Chondrocyte (in vitro differentiated cells): ENCODE measurements around the gene KRT81. TPM values are rescaled to one million over a fixed set of nuclear protein-coding genes. Genes with fewer than 3 reads are reported as not detected.
"Not testable (repeated sequence)": the region's sequence is repeated elsewhere in the genome, so short reads cannot be mapped to it uniquely, and the experiment has no call there.

ENCODE experiments used
- DNase-seq: peaks from one replicate; pipeline ENCODE4 v3.0.0; 2021; ENCODE audit warnings: mixed read lengths, low spot score
- H3K27ac Mint-ChIP-seq: one replicate; pipeline ENCODE4 v1.8.0; 2021; ENCODE audit warnings: mild to moderate bottlenecking, moderate library complexity, mixed read lengths; ENCODE audit not compliant: unreplicated experiment
- H3K27me3 Mint-ChIP-seq: 2 replicates; pipeline ENCODE4 v1.8.0; 2021; ENCODE audit warnings: low read depth, mixed read lengths
- H3K36me3 Mint-ChIP-seq: 2 replicates; pipeline ENCODE4 v1.8.0; 2021; ENCODE audit warnings: low read depth, mixed read lengths
- H3K4me1 Mint-ChIP-seq: 2 replicates; pipeline ENCODE4 v1.8.0; 2021; ENCODE audit warnings: low read depth, mild to moderate bottlenecking, mixed read lengths
- H3K4me3 Mint-ChIP-seq: one replicate; pipeline ENCODE4 v1.8.0; 2021; ENCODE audit warnings: mild to moderate bottlenecking, moderate library complexity, mixed read lengths; ENCODE audit not compliant: unreplicated experiment
- H3K9me3 Mint-ChIP-seq: 2 replicates; pipeline ENCODE4 v1.8.0; 2021; ENCODE audit warnings: low read depth, mixed read lengths
- CTCF ChIP-seq: fragments of 200-600 bp; sonication (generic); IDR thresholded peaks from 2 replicates; pipeline ENCODE4 v1.5.0; 2021; ENCODE audit warnings: antibody characterized with exemption, mild to moderate bottlenecking, moderate library complexity
- total RNA-seq: library from RNA; stranded (reverse); gene quantifications from 3 replicates; pipeline ENCODE4 v1.2.1, GENCODE V29; 2021

The KRT81 gene
- total RNA-seq, 1 donor from 2014 or later: 1.3 TPM

GRCh38 chr12:52308806-52309425, 17.6 kb upstream of the KRT81 start:
- H3K27me3 Mint-ChIP-seq: peaks cover 23% of the 10 kb centered on the region
- TF ChIP-seq CTCF: no peak
- no peak overlapping the region for H3K27ac Mint-ChIP-seq
- H3K9me3 Mint-ChIP-seq: no peaks in the 10 kb centered on the region
- peaks cover 26% of the 10 kb centered on the region for H3K4me1 Mint-ChIP-seq
- peak overlapping the region; percentile 81 for H3K4me3 Mint-ChIP-seq
- no peaks in the 10 kb centered on the region for H3K36me3 Mint-ChIP-seq
- DNase-seq: no peak

- peak overlapping the region; percentile 81 for H3K4me3 Mint-ChIP-seq
- H3K4me1 Mint-ChIP-seq: peaks cover 26% of the 10 kb centered on the region
- TF ChIP-seq CTCF: peak; percentile 61
- H3K9me3 Mint-ChIP-seq: no peaks in the 10 kb centered on the region
- H3K27me3 Mint-ChIP-seq: peaks cover 15% of the 10 kb centered on the region
- H3K36me3 Mint-ChIP-seq: no peaks in the 10 kb centered on the region
- H3K27ac Mint-ChIP-seq: no peak overlapping the region
- no peak for DNase-seq
Observed at GRCh38 chr12:52307836-52308805, 16.8 kb upstream of the KRT81 start.

GRCh38 chr12:52306731-52307130, 15.4 kb upstream of the KRT81 start:
- TF ChIP-seq CTCF: no peak
- no peaks in the 10 kb centered on the region for H3K36me3 Mint-ChIP-seq
- peaks cover 26% of the 10 kb centered on the region for H3K4me1 Mint-ChIP-seq
- peaks cover 4% of the 10 kb centered on the region for H3K27me3 Mint-ChIP-seq
- H3K4me3 Mint-ChIP-seq: no peak overlapping the region
- no peaks in the 10 kb centered on the region for H3K9me3 Mint-ChIP-seq
- no peak for DNase-seq
- H3K27ac Mint-ChIP-seq: no peak overlapping the region

- Mint-ChIP-seq H3K27me3 (peaks cover 6% of the 10 kb centered on the region), H3K27ac (no peak overlapping the region), H3K4me3 (no peak overlapping the region), H3K36me3 (no peaks in the 10 kb centered on the region), H3K9me3 (no peaks in the 10 kb centered on the region), H3K4me1 (peaks cover 26% of the 10 kb centered on the region)
- DNase-seq: no peak
- peak; percentile 69 for TF ChIP-seq CTCF
Observed at GRCh38 chr12:52305921-52306705, 14.8 kb upstream of the KRT81 start.

DNA sequence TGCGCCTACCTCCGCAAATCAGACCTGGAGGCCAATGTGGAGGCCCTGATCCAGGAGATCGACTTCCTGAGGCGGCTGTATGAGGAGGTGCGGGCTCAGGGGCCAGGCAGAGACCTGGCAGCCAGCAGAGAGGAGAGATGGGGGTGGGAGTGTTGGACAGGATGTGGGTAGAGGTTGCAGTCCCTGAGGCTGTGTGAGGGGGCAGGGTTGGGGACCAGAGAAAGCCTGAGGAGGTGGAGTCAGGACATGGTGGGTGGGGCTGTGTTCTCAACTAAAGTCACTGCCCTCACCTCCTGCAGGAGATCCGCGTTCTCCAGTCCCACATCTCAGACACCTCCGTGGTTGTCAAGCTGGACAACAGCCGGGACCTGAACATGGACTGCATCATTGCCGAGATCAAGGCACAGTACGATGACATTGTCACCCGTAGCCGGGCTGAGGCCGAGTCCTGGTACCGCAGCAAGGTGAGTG, 13.6 kb upstream of the KRT81 start:
- H3K27me3 Mint-ChIP-seq, H3K9me3 Mint-ChIP-seq, H3K4me3 Mint-ChIP-seq, DNase-seq, H3K27ac Mint-ChIP-seq, H3K36me3 Mint-ChIP-seq: not testable (repeated sequence)
- peaks cover 26% of the 10 kb centered on the region for H3K4me1 Mint-ChIP-seq

DNA sequence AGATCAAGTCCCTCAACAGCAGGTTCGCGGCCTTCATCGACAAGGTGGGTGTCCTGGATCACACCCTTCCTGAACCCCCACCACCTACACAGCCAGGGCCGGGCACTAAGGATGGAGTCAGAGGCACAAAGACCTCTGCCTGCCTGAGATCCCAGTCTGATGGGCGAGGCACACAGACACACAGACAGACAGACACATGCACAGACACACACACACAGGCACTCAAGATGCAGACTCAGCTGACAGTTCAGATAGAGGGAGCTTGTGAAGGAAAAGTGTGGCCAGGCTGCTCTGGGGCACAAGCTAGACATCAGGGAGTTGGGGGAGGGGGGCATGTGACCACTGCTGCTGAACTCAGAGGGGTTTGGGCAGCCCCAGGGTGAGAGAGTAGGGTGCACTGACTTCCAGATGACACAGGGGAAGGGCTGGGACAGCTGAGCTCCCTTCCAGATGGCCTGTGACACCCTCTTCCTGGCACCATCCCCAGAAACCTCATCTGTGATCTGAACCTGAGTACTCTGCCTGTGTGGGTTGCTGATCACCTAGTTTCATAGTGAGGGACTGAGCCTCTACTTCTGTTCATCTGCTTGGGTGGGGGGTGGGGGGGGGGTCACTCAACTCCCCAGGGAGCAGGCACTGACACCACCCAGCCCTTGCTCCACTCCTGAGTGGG, 11.0 kb upstream of the KRT81 start:
- H3K4me1 Mint-ChIP-seq, H3K27ac Mint-ChIP-seq, H3K4me3 Mint-ChIP-seq, H3K36me3 Mint-ChIP-seq, DNase-seq, H3K9me3 Mint-ChIP-seq: not testable (repeated sequence)
- H3K27me3 Mint-ChIP-seq: peaks cover 26% of the 10 kb centered on the region

- DNase-seq, H3K4me1 Mint-ChIP-seq, H3K36me3 Mint-ChIP-seq, H3K27ac Mint-ChIP-seq, H3K9me3 Mint-ChIP-seq, H3K4me3 Mint-ChIP-seq: not testable (repeated sequence)
- peaks cover 32% of the 10 kb centered on the region for H3K27me3 Mint-ChIP-seq
Observed at GRCh38 chr12:52301721-52302120, 10.4 kb upstream of the KRT81 start.
